ENCODE results near the gene MROH2A. TPM values are rescaled to one million over a fixed set of nuclear protein-coding genes. Genes with fewer than 3 reads are reported as not detected.
"Not testable (repeated sequence)": the region's sequence is repeated elsewhere in the genome, so short reads cannot be mapped to it uniquely, and the experiment has no call there.

Gene MROH2A
- total and polyA plus RNA-seq, 8 donors, result 1.1 to 4.0 (median 1.4) TPM; not detected in 5

DNA sequence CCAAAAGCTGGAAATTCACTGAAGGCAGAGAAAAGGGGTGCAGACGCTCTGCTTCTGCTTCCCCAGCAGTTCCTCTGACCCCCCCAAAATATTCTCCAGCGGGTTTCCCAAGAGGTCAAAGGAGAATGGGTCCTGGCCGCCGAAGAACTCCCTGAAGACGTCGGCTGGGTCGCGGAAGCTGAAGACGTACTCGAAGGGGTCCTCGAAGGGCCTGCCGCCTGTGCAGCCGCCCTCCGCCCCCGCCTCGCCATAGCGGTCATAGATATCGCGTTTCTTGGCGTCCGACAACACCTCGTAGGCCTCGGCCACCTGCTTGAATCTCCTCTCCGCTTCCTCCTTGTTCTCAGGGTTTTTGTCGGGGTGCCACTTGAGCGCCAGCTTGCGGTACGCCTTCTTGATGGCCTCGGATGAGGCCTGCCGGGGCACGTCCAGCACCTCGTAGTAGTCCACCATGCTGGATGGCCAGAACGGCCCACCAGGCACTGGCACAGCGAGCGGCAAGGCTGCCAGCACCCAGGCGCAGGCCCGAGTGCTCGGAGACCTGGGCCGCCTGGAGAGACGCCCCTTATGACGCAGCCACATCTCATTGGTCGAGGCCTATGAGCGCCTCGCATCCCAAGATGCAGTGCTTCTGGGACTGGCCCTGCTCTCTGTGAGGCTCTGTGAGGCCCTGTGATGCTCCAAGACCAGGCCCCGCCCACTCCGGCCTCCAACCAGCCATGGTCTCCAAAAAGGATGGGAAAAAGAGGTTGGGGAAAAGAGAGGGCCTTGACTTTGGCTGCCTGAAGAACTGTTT is 34.5 kb upstream of the MROH2A start:
- Histone ChIP-seq H3K4me1 (peaks cover 0 to 3% (median 0%) of the 10 kb centered on the region in 4 donors), H3K4me3 (no peak overlapping the region), H3K36me3 (no peaks in the 10 kb centered on the region), H3K9me3 (no peaks in the 10 kb centered on the region), H3K27ac (no peak overlapping the region), H3K27me3 (no peaks in the 10 kb centered on the region)
- TF ChIP-seq POLR2A (IDR thresholded peaks at IDR 0.05) (no peak), POLR2AphosphoS5 (IDR thresholded peaks at IDR 0.05) (no peak), EP300 (IDR thresholded peaks at IDR 0.05) (no peak)
- TF ChIP-seq, protein P1, sequence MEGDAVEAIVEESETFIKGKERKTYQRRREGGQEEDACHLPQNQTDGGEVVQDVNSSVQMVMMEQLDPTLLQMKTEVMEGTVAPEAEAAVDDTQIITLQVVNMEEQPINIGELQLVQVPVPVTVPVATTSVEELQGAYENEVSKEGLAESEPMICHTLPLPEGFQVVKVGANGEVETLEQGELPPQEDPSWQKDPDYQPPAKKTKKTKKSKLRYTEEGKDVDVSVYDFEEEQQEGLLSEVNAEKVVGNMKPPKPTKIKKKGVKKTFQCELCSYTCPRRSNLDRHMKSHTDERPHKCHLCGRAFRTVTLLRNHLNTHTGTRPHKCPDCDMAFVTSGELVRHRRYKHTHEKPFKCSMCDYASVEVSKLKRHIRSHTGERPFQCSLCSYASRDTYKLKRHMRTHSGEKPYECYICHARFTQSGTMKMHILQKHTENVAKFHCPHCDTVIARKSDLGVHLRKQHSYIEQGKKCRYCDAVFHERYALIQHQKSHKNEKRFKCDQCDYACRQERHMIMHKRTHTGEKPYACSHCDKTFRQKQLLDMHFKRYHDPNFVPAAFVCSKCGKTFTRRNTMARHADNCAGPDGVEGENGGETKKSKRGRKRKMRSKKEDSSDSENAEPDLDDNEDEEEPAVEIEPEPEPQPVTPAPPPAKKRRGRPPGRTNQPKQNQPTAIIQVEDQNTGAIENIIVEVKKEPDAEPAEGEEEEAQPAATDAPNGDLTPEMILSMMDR (IDR thresholded peaks at IDR 0.05), result no peak
- 93 to 97% (median 95%) methylated on average over 41 to 46 of the region's 46 CpGs for WGBS, 5 donors
- no peak for DNase-seq
- intact Hi-C loops (cut with DNase I; ENCODE audit: low total_unique reads), result no loop called here

DNA sequence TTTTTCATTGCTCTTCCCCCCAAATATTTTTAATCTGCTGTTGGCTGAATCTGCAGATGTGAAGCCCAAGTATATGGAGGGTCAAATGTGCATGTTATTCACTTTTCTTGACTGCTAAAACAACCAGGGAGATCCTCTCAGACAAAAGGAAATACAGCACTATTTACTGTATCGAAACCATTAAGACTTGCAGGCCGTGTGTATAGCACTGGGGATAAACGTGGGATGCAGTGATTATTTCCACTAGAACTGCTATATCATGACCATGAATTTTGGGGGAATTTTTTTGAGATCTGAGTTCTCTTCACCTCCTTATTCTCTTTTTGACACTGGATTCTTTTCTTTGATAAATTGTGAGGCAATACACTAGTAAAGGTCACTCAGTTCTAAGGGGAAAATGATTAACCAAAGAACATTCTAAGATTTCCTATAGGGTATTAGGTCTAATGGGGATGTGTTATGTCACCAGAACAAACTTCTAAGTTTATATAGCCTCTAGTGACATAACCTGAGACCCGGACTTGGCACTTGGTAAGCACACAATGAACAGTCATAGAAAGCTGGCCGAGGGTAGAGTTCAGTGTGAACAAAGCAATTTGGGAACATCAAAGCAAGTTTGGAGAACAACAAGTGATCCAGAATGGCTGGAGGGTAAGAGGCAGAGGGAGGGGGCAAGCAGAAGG is 32.9 kb upstream of the MROH2A start:
- Histone ChIP-seq H3K36me3 (no peaks in the 10 kb centered on the region), H3K4me1 (peaks cover 0 to 3% (median 0%) of the 10 kb centered on the region in 4 donors), H3K4me3 (no peak overlapping the region), H3K27ac (no peak overlapping the region), H3K9me3 (peaks cover 0 to 4% (median 2%) of the 10 kb centered on the region in 4 donors), H3K27me3 (no peaks in the 10 kb centered on the region)
- intact Hi-C loops (cut with DNase I; ENCODE audit: low total_unique reads), result no loop called here
- peak in 1 of 2 donors; percentile 24 for DNase-seq
- TF ChIP-seq, protein P1 (IDR thresholded peaks at IDR 0.05), result no peak
- TF ChIP-seq POLR2AphosphoS5 (IDR thresholded peaks at IDR 0.05) (no peak), POLR2A (IDR thresholded peaks at IDR 0.05) (no peak), EP300 (IDR thresholded peaks at IDR 0.05) (no peak)
- WGBS, 5 donors, result 45 to 62% (median 51%) methylated on average over 5 of the region's 5 CpGs

DNA sequence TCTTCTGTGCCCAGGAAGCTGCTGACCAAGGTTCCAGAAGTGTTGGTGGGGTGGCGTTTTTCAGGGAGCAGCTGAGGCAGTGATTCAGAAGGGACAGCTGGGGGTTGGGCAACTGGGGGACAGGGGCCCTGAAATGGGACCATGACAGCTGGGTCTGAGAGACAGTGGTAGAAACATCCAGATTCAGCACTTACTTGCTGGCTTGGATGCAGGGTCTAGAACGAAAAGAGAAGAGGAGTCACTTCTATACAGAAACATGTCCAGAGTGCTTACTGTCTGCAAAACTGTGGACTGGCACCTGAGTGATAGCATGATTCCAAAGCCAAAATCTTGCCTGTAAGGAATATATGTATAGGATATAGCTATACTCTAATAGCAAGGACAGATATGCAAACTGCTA is 32.3 kb upstream of the MROH2A start:
- H3K36me3 ChIP-seq; DNase-seq; H3K4me3 ChIP-seq; H3K27ac ChIP-seq; intact Hi-C loops (cut with DNase I; ENCODE audit: low total_unique reads); H3K4me1 ChIP-seq; H3K27me3 ChIP-seq; H3K9me3 ChIP-seq: not testable (repeated sequence)
- WGBS, 5 donors, result 80 to 93% (median 81%) methylated on average over 2 of the region's 2 CpGs

DNA sequence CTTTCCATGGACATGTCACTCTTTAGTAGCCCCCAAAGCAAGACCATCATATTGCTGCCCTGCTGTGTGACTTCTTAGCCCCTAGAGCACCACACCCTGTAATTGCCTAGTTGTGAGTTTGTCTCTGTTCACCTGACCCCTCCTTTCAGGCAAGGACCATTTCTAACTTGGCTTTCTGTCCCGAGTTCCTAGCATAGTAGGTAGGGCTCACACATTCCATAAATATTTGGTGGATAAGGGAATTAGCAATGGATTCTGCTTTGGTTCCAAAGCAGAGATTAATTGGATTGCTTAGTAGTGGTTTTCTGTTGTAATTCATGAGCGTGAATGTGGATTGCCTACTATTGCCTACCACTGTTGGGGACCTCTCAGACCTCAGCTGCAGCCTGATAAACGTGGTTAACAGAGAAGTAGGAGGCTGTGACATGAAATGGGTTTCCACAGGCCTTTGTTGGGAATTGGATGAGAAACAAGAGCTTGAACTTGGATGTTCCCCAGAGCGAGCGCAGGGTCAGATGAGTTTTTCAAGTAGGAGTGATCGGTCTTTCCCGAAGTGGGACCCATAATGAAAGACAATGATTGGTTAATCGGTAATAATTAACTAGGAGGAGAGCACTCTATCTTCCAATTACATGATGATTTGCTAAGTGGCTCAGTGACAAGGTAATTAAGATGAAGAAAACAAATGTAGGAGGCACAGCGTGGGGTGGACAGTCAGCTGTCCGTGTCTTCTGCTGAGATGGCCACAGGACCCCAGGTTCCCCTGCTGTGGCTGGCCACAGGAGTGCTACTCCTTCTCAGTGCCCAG is 31.5 kb upstream of the MROH2A start:
- no peak overlapping the region for H3K27ac ChIP-seq
- H3K36me3 ChIP-seq, result no peaks in the 10 kb centered on the region
- intact Hi-C loops (cut with DNase I; ENCODE audit: low total_unique reads), result no loop called here
- WGBS, 5 donors, result 75 to 83% (median 78%) methylated on average over 10 of the region's 10 CpGs
- H3K4me1 ChIP-seq, result peaks cover 0 to 3% (median 0%) of the 10 kb centered on the region in 4 donors
- no peak for DNase-seq
- peaks cover 0 to 17% (median 12%) of the 10 kb centered on the region in 4 donors for H3K9me3 ChIP-seq
- no peaks in the 10 kb centered on the region for H3K27me3 ChIP-seq
- TF ChIP-seq, protein P1 (IDR thresholded peaks at IDR 0.05), result no peak
- TF ChIP-seq POLR2A (IDR thresholded peaks at IDR 0.05), result no peak
- no peak for TF ChIP-seq POLR2AphosphoS5 (IDR thresholded peaks at IDR 0.05)
- TF ChIP-seq EP300 (IDR thresholded peaks at IDR 0.05), result no peak
- no peak overlapping the region for H3K4me3 ChIP-seq

All from stomach (tissue), 9 donors.